Neural cell (in vitro differentiated cells): ENCODE results near the gene CMTM5.

Experiments
- CTCF ChIP-seq: fragments of 450-650 bp; IDR thresholded peaks from 2 replicates; pipeline ENCODE4 v1.5.1; 2014; ENCODE audit warnings: antibody characterized with exemption, mild to moderate bottlenecking, moderate library complexity; ENCODE audit not compliant: poor library complexity, severe bottlenecking
- EP300 ChIP-seq: fragments of 450-650 bp; conservative IDR thresholded peaks from 2 replicates; pipeline ENCODE4 v1.6.1; 2014; ENCODE audit warnings: antibody characterized with exemption, mild to moderate bottlenecking, moderate library complexity; ENCODE audit not compliant: poor library complexity, severe bottlenecking
- EZH2 ChIP-seq: fragments of 200-600, 300-800 bp; shearing (Covaris generic), sonication (generic); IDR thresholded peaks from 2 replicates; pipeline ENCODE4 v1.6.1; 2014; ENCODE audit warnings: antibody characterized with exemption, low read length, borderline replicate concordance, mild to moderate bottlenecking; ENCODE audit not compliant: insufficient read depth, poor library complexity, severe bottlenecking
- MXI1 ChIP-seq: fragments of 450-650 bp; conservative IDR thresholded peaks from 2 replicates; pipeline ENCODE4 v1.6.1; 2014; ENCODE audit warnings: antibody characterized with exemption, mild to moderate bottlenecking; ENCODE audit not compliant: poor library complexity, severe bottlenecking
- POLR2AphosphoS5 ChIP-seq: IDR thresholded peaks from 2 replicates; pipeline ENCODE4 v1.6.1; 2012
- RAD21 ChIP-seq: fragments of 450-650 bp; conservative IDR thresholded peaks from 2 replicates; pipeline ENCODE4 v1.6.1; 2014; ENCODE audit warnings: antibody characterized with exemption, mild to moderate bottlenecking, moderate library complexity
- REST ChIP-seq: IDR thresholded peaks from 2 replicates; pipeline ENCODE4 v1.6.1; 2012; ENCODE audit warnings: borderline replicate concordance
- TAF1 ChIP-seq: IDR thresholded peaks from 2 replicates; pipeline ENCODE4 v1.6.1; 2012; ENCODE audit warnings: low read depth

GRCh38 chr14:23358553-23359166, 18.2 kb upstream of the CMTM5 start:
- no peak for TF ChIP-seq CTCF
- TF ChIP-seq POLR2AphosphoS5: no peak
- TF ChIP-seq EZH2: no peak
- TF ChIP-seq EP300: no peak
- no peak for TF ChIP-seq RAD21
- no peak for TF ChIP-seq TAF1
- TF ChIP-seq REST: no peak
- no peak for TF ChIP-seq MXI1
